ENCODE results near the gene ALK. TPM values are rescaled to one million over a fixed set of nuclear protein-coding genes. Genes with fewer than 3 reads are reported as not detected.

ALK gene
- total and polyA plus RNA-seq, 10 of the 15 experiments (the other 5 are each of a cell fraction or from before 2014, with no cell fraction given) = 0.11 TPM; not detected in 9

DNA sequence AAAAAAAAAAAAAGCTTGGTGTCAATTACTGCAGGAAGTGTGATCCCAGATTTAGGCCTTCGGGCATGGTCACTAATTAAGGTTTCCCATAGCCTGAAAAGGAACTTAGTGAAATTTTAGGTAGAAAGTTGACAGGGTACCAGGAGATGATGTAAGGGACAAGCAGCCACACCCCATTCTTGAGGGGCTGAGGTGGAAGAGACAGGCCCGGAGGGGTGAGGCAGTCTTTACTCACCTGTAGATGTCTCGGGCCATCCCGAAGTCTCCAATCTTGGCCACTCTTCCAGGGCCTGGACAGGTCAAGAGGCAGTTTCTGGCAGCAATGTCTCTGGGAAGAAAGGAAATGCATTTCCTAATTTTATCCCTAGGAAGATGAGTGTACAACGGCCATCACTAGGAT is 711.8 kb downstream of the ALK start (continued):
- TF ChIP-seq SMC3 (IDR thresholded peaks at IDR 0.05; ENCODE audit: borderline replicate concordance, low read length) (no peak), SUPT20H (IDR thresholded peaks at IDR 0.05; ENCODE audit: borderline replicate concordance, control insufficient read depth, low read depth, low read length) (no peak), RELA (IDR thresholded peaks at IDR 0.05; ENCODE audit: borderline replicate concordance, partially characterized antibody) (no peak), ZBED1 (IDR thresholded peaks at IDR 0.05; ENCODE audit: borderline replicate concordance) (no peak), BHLHE40 (IDR thresholded peaks at IDR 0.05; ENCODE audit: borderline replicate concordance in 1 of 2, low read depth in 2 of 2, low read length in 1 of 2) (no peak), POLR2A (IDR thresholded peaks at IDR 0.05; ENCODE audit: low read depth, low read length) (no peak), NRF1 (conservative IDR thresholded peaks at IDR 0.05; ENCODE audit: low read depth, low read length) (no peak), E4F1 (IDR thresholded peaks at IDR 0.05; ENCODE audit: borderline replicate concordance, partially characterized antibody) (no peak), ELK1 (IDR thresholded peaks at IDR 0.05; ENCODE audit: low read depth, low read length) (no peak), SKIL (IDR thresholded peaks at IDR 0.05; ENCODE audit: low read depth, poor library complexity, severe bottlenecking) (no peak)
- TF ChIP-seq, protein P1, sequence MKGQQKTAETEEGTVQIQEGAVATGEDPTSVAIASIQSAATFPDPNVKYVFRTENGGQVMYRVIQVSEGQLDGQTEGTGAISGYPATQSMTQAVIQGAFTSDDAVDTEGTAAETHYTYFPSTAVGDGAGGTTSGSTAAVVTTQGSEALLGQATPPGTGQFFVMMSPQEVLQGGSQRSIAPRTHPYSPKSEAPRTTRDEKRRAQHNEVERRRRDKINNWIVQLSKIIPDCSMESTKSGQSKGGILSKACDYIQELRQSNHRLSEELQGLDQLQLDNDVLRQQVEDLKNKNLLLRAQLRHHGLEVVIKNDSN (IDR thresholded peaks at IDR 0.05; ENCODE audit: borderline replicate concordance, extremely low read length, insufficient read depth, low read depth, low read length) = no peak
- TF ChIP-seq, protein P2, sequence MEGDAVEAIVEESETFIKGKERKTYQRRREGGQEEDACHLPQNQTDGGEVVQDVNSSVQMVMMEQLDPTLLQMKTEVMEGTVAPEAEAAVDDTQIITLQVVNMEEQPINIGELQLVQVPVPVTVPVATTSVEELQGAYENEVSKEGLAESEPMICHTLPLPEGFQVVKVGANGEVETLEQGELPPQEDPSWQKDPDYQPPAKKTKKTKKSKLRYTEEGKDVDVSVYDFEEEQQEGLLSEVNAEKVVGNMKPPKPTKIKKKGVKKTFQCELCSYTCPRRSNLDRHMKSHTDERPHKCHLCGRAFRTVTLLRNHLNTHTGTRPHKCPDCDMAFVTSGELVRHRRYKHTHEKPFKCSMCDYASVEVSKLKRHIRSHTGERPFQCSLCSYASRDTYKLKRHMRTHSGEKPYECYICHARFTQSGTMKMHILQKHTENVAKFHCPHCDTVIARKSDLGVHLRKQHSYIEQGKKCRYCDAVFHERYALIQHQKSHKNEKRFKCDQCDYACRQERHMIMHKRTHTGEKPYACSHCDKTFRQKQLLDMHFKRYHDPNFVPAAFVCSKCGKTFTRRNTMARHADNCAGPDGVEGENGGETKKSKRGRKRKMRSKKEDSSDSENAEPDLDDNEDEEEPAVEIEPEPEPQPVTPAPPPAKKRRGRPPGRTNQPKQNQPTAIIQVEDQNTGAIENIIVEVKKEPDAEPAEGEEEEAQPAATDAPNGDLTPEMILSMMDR (IDR thresholded peaks at IDR 0.05 in 2 of 3, conservative IDR thresholded peaks at IDR 0.05 in 1 of 3; ENCODE audit: control insufficient read depth in 2 of 3, extremely low read depth in 1 of 3, insufficient read depth in 1 of 3, low read depth in 3 of 3, low read length in 3 of 3) = no peak
- TF ChIP-seq, protein P3, sequence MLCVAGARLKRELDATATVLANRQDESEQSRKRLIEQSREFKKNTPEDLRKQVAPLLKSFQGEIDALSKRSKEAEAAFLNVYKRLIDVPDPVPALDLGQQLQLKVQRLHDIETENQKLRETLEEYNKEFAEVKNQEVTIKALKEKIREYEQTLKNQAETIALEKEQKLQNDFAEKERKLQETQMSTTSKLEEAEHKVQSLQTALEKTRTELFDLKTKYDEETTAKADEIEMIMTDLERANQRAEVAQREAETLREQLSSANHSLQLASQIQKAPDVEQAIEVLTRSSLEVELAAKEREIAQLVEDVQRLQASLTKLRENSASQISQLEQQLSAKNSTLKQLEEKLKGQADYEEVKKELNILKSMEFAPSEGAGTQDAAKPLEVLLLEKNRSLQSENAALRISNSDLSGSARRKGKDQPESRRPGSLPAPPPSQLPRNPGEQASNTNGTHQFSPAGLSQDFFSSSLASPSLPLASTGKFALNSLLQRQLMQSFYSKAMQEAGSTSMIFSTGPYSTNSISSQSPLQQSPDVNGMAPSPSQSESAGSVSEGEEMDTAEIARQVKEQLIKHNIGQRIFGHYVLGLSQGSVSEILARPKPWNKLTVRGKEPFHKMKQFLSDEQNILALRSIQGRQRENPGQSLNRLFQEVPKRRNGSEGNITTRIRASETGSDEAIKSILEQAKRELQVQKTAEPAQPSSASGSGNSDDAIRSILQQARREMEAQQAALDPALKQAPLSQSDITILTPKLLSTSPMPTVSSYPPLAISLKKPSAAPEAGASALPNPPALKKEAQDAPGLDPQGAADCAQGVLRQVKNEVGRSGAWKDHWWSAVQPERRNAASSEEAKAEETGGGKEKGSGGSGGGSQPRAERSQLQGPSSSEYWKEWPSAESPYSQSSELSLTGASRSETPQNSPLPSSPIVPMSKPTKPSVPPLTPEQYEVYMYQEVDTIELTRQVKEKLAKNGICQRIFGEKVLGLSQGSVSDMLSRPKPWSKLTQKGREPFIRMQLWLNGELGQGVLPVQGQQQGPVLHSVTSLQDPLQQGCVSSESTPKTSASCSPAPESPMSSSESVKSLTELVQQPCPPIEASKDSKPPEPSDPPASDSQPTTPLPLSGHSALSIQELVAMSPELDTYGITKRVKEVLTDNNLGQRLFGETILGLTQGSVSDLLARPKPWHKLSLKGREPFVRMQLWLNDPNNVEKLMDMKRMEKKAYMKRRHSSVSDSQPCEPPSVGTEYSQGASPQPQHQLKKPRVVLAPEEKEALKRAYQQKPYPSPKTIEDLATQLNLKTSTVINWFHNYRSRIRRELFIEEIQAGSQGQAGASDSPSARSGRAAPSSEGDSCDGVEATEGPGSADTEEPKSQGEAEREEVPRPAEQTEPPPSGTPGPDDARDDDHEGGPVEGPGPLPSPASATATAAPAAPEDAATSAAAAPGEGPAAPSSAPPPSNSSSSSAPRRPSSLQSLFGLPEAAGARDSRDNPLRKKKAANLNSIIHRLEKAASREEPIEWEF (IDR thresholded peaks at IDR 0.05; ENCODE audit: insufficient replicate concordance, low read depth, low read length) = no peak

All from GM12878 (cell line).